ENCODE measurements around the gene AFF2. TPM values are rescaled to one million over a fixed set of nuclear protein-coding genes. Genes with fewer than 3 reads are reported as not detected.

AFF2 gene
- total RNA-seq, 1 experiment from 2014 or later: 231 TPM

GRCh38 chrX:148556498-148556897 is 56.1 kb downstream of the AFF2 start:
- Histone ChIP-seq H4K20me1 (ENCODE audit: insufficient read depth, low read depth, low read length) (no peaks in the 10 kb centered on the region), H3K4me1 (ENCODE audit: low read length) (peaks cover 83% of the 10 kb centered on the region), H3K4me2 (ENCODE audit: low read depth, low read length, poor library complexity, severe bottlenecking) (peak overlapping the region; percentile 34), H3K9ac (ENCODE audit: low read length) (peak overlapping the region; percentile 15; the same call in 1 of the 2 replicates), H3K79me2 (ENCODE audit: low read length) (peaks cover 89% of the 10 kb centered on the region), H3K27me3 (ENCODE audit: low read length) (no peaks in the 10 kb centered on the region), H3K36me3 (ENCODE audit: insufficient read depth, low read length) (peaks cover 19% of the 10 kb centered on the region), H3K27ac (ENCODE audit: low read length) (peak overlapping the region; percentile 72), H3K9me2 (replicated peaks; ENCODE audit: insufficient read depth, low read length) (no peaks in the 10 kb centered on the region), H3K9me3 (ENCODE audit: low read length) (no peaks in the 10 kb centered on the region), H2AFZ (ENCODE audit: low read length) (no peak overlapping the region), H3K4me3 (ENCODE audit: low read length) (no peak overlapping the region)
- peak; percentile 59 for DNase-seq

GRCh38 chrX:148562846-148563245 is 62.4 kb downstream of the AFF2 start:
- Histone ChIP-seq H3K9me2 (replicated peaks; ENCODE audit: insufficient read depth, low read length) (no peaks in the 10 kb centered on the region), H3K4me1 (ENCODE audit: low read length) (peaks cover 76% of the 10 kb centered on the region), H3K27ac (ENCODE audit: low read length) (peak overlapping the region; percentile 77), H3K4me3 (ENCODE audit: low read length) (no peak overlapping the region), H3K9ac (ENCODE audit: low read length) (peak overlapping the region; percentile 28), H3K4me2 (ENCODE audit: low read depth, low read length, poor library complexity, severe bottlenecking) (peak overlapping the region; percentile 24), H3K36me3 (ENCODE audit: insufficient read depth, low read length) (peaks cover 16% of the 10 kb centered on the region; the same call in 1 of the 2 replicates), H3K79me2 (ENCODE audit: low read length) (peaks cover 88% of the 10 kb centered on the region), H3K9me3 (ENCODE audit: low read length) (no peaks in the 10 kb centered on the region), H2AFZ (ENCODE audit: low read length) (no peak overlapping the region), H4K20me1 (ENCODE audit: insufficient read depth, low read depth, low read length) (no peaks in the 10 kb centered on the region), H3K27me3 (ENCODE audit: low read length) (no peaks in the 10 kb centered on the region)
- peak; percentile 67 for DNase-seq

GRCh38 chrX:148567229-148567628 is 66.8 kb downstream of the AFF2 start:
- no peaks in the 10 kb centered on the region for H4K20me1 ChIP-seq (ENCODE audit: insufficient read depth, low read depth, low read length)
- no peak overlapping the region for H2AFZ ChIP-seq (ENCODE audit: low read length)
- no peak overlapping the region for H3K9ac ChIP-seq (ENCODE audit: low read length)
- H3K4me3 ChIP-seq (ENCODE audit: low read length): no peak overlapping the region
- no peak overlapping the region for H3K4me2 ChIP-seq (ENCODE audit: low read depth, low read length, poor library complexity, severe bottlenecking)
- DNase-seq: no peak
- H3K9me2 ChIP-seq (replicated peaks; ENCODE audit: insufficient read depth, low read length): no peaks in the 10 kb centered on the region
- peaks cover 99% of the 10 kb centered on the region for H3K79me2 ChIP-seq (ENCODE audit: low read length)
- H3K36me3 ChIP-seq (ENCODE audit: insufficient read depth, low read length): peaks cover 6% of the 10 kb centered on the region; the same call in 1 of the 2 replicates
- H3K9me3 ChIP-seq (ENCODE audit: low read length): no peaks in the 10 kb centered on the region
- peaks cover 89% of the 10 kb centered on the region for H3K4me1 ChIP-seq (ENCODE audit: low read length)
- no peaks in the 10 kb centered on the region for H3K27me3 ChIP-seq (ENCODE audit: low read length)
- H3K27ac ChIP-seq (ENCODE audit: low read length): peak overlapping the region; percentile 44; the same call in 1 of the 2 replicates

GRCh38 chrX:148567779-148568178 is 67.4 kb downstream of the AFF2 start:
- peaks cover 89% of the 10 kb centered on the region for H3K4me1 ChIP-seq (ENCODE audit: low read length)
- peaks cover 6% of the 10 kb centered on the region; the same call in 1 of the 2 replicates for H3K36me3 ChIP-seq (ENCODE audit: insufficient read depth, low read length)
- no peak overlapping the region for H3K4me2 ChIP-seq (ENCODE audit: low read depth, low read length, poor library complexity, severe bottlenecking)
- H4K20me1 ChIP-seq (ENCODE audit: insufficient read depth, low read depth, low read length): no peaks in the 10 kb centered on the region
- DNase-seq: no peak
- H3K9me2 ChIP-seq (replicated peaks; ENCODE audit: insufficient read depth, low read length): no peaks in the 10 kb centered on the region
- H3K9me3 ChIP-seq (ENCODE audit: low read length): no peaks in the 10 kb centered on the region
- no peak overlapping the region for H3K4me3 ChIP-seq (ENCODE audit: low read length)
- H3K27me3 ChIP-seq (ENCODE audit: low read length): no peaks in the 10 kb centered on the region
- peak overlapping the region; percentile 44; the same call in 1 of the 2 replicates for H3K27ac ChIP-seq (ENCODE audit: low read length)
- no peak overlapping the region for H3K9ac ChIP-seq (ENCODE audit: low read length)
- peaks cover 99% of the 10 kb centered on the region for H3K79me2 ChIP-seq (ENCODE audit: low read length)
- no peak overlapping the region for H2AFZ ChIP-seq (ENCODE audit: low read length)

GRCh38 chrX:148568763-148569162 is 68.3 kb downstream of the AFF2 start:
- no peaks in the 10 kb centered on the region for H3K9me2 ChIP-seq (replicated peaks; ENCODE audit: insufficient read depth, low read length)
- H3K79me2 ChIP-seq (ENCODE audit: low read length): peaks cover 99% of the 10 kb centered on the region
- H3K4me3 ChIP-seq (ENCODE audit: low read length): no peak overlapping the region
- H3K4me2 ChIP-seq (ENCODE audit: low read depth, low read length, poor library complexity, severe bottlenecking): no peak overlapping the region
- H4K20me1 ChIP-seq (ENCODE audit: insufficient read depth, low read depth, low read length): no peaks in the 10 kb centered on the region
- peaks cover 6% of the 10 kb centered on the region; the same call in 1 of the 2 replicates for H3K36me3 ChIP-seq (ENCODE audit: insufficient read depth, low read length)
- H2AFZ ChIP-seq (ENCODE audit: low read length): no peak overlapping the region
- no peaks in the 10 kb centered on the region for H3K27me3 ChIP-seq (ENCODE audit: low read length)
- peaks cover 89% of the 10 kb centered on the region for H3K4me1 ChIP-seq (ENCODE audit: low read length)
- no peak overlapping the region for H3K9ac ChIP-seq (ENCODE audit: low read length)
- peak overlapping the region; percentile 44 for H3K27ac ChIP-seq (ENCODE audit: low read length)
- H3K9me3 ChIP-seq (ENCODE audit: low read length): no peaks in the 10 kb centered on the region
- no peak for DNase-seq

- Histone ChIP-seq H3K9ac (ENCODE audit: low read length) (no peak overlapping the region), H3K4me3 (ENCODE audit: low read length) (no peak overlapping the region), H3K79me2 (ENCODE audit: low read length) (peaks cover 98% of the 10 kb centered on the region), H3K27ac (ENCODE audit: low read length) (peak overlapping the region; percentile 70), H3K4me2 (ENCODE audit: low read depth, low read length, poor library complexity, severe bottlenecking) (no peak overlapping the region), H3K36me3 (ENCODE audit: insufficient read depth, low read length) (no peaks in the 10 kb centered on the region), H3K9me2 (replicated peaks; ENCODE audit: insufficient read depth, low read length) (no peaks in the 10 kb centered on the region), H3K4me1 (ENCODE audit: low read length) (peaks cover 95% of the 10 kb centered on the region), H4K20me1 (ENCODE audit: insufficient read depth, low read depth, low read length) (no peaks in the 10 kb centered on the region), H3K27me3 (ENCODE audit: low read length) (no peaks in the 10 kb centered on the region), H3K9me3 (ENCODE audit: low read length) (no peaks in the 10 kb centered on the region), H2AFZ (ENCODE audit: low read length) (no peak overlapping the region)
- no peak for DNase-seq
Measured at GRCh38 chrX:148572337-148572736, 71.9 kb downstream of the AFF2 start.

- peaks cover 95% of the 10 kb centered on the region for H3K4me1 ChIP-seq (ENCODE audit: low read length)
- H2AFZ ChIP-seq (ENCODE audit: low read length): no peak overlapping the region
Measured at GRCh38 chrX:148573119-148573518, 72.7 kb downstream of the AFF2 start.

GRCh38 chrX:148574237-148574973 is 74.0 kb downstream of the AFF2 start:
- H3K4me2 ChIP-seq (ENCODE audit: low read depth, low read length, poor library complexity, severe bottlenecking): peak overlapping the region; percentile 30
- no peaks in the 10 kb centered on the region for H3K27me3 ChIP-seq (ENCODE audit: low read length)
- H3K9me2 ChIP-seq (replicated peaks; ENCODE audit: insufficient read depth, low read length): no peaks in the 10 kb centered on the region
- no peaks in the 10 kb centered on the region for H3K36me3 ChIP-seq (ENCODE audit: insufficient read depth, low read length)
- peak overlapping the region; percentile 70 for H3K27ac ChIP-seq (ENCODE audit: low read length)
- H4K20me1 ChIP-seq (ENCODE audit: insufficient read depth, low read depth, low read length): no peaks in the 10 kb centered on the region
- no peak overlapping the region for H3K9ac ChIP-seq (ENCODE audit: low read length)
- H3K79me2 ChIP-seq (ENCODE audit: low read length): peaks cover 98% of the 10 kb centered on the region
- H3K9me3 ChIP-seq (ENCODE audit: low read length): no peaks in the 10 kb centered on the region
- peak; percentile 58 for DNase-seq
- peaks cover 95% of the 10 kb centered on the region for H3K4me1 ChIP-seq (ENCODE audit: low read length)
- no peak overlapping the region for H3K4me3 ChIP-seq (ENCODE audit: low read length)
- no peak overlapping the region for H2AFZ ChIP-seq (ENCODE audit: low read length)

More at GRCh38 chrX:148573119-148573518, 72.7 kb downstream of the AFF2 start:
- Histone ChIP-seq H3K4me3 (ENCODE audit: low read length) (no peak overlapping the region), H3K9ac (ENCODE audit: low read length) (no peak overlapping the region), H3K27ac (ENCODE audit: low read length) (peak overlapping the region; percentile 70), H3K9me3 (ENCODE audit: low read length) (no peaks in the 10 kb centered on the region), H3K27me3 (ENCODE audit: low read length) (no peaks in the 10 kb centered on the region), H3K79me2 (ENCODE audit: low read length) (peaks cover 98% of the 10 kb centered on the region), H3K36me3 (ENCODE audit: insufficient read depth, low read length) (no peaks in the 10 kb centered on the region), H3K4me2 (ENCODE audit: low read depth, low read length, poor library complexity, severe bottlenecking) (no peak overlapping the region), H4K20me1 (ENCODE audit: insufficient read depth, low read depth, low read length) (no peaks in the 10 kb centered on the region), H3K9me2 (replicated peaks; ENCODE audit: insufficient read depth, low read length) (no peaks in the 10 kb centered on the region)
- peak; percentile 72 for DNase-seq
